ENCODE data around the gene HOXD8.

GRCh38 chr2:176181551-176181950 is 52.0 kb downstream of the HOXD8 start:
- TF ChIP-seq CTCF (conservative IDR thresholded peaks at IDR 0.05; ENCODE audit: low read depth, low read length) = no peak
- TF ChIP-seq EZH2 (IDR thresholded peaks at IDR 0.05; ENCODE audit: low read length, unreplicated experiment) = no peak
